Measurements from ENCODE around the gene RFX3. TPM values are rescaled to one million over a fixed set of nuclear protein-coding genes. Genes with fewer than 3 reads are reported as not detected.
"Not testable (repeated sequence)": the region's sequence is repeated elsewhere in the genome, so short reads cannot be mapped to it uniquely, and the experiment has no call there.

The RFX3 gene
- total RNA-seq, 1 donor from 2014 or later: 12.8 TPM

- no peak for DNase-seq
- intact Hi-C loops (cut with micrococcal nuclease): loop anchor here (2.0 kb wide), 1 partner anchor 110 kb away; no protein-coding TSS in a partner anchor
- Mint-ChIP-seq H3K9me3 (no peaks in the 10 kb centered on the region), H3K4me1 (no peaks in the 10 kb centered on the region), H3K36me3 (ENCODE audit: low read depth) (no peaks in the 10 kb centered on the region), H3K27ac (no peak overlapping the region), H3K4me3 (no peak overlapping the region), H3K27me3 (no peaks in the 10 kb centered on the region)
Measured at GRCh38 chr9:3330792-3331420, 194.9 kb downstream of the RFX3 start.

GRCh38 chr9:3329361-3329760, 196.4 kb downstream of the RFX3 start:
- H3K27ac Mint-ChIP-seq: no peak overlapping the region
- H3K9me3 Mint-ChIP-seq: no peaks in the 10 kb centered on the region
- no peaks in the 10 kb centered on the region for H3K27me3 Mint-ChIP-seq
- DNase-seq: no peak
- H3K4me1 Mint-ChIP-seq: no peaks in the 10 kb centered on the region
- no peaks in the 10 kb centered on the region for H3K36me3 Mint-ChIP-seq (ENCODE audit: low read depth)
- intact Hi-C loops (cut with micrococcal nuclease): no loop called here
- H3K4me3 Mint-ChIP-seq: no peak overlapping the region

GRCh38 chr9:3323714-3324113, 202.1 kb downstream of the RFX3 start:
- Mint-ChIP-seq H3K9me3 (no peaks in the 10 kb centered on the region), H3K27ac (no peak overlapping the region), H3K4me3 (no peak overlapping the region), H3K4me1 (peaks cover 3% of the 10 kb centered on the region), H3K36me3 (ENCODE audit: low read depth) (no peaks in the 10 kb centered on the region), H3K27me3 (no peaks in the 10 kb centered on the region)
- DNase-seq: no peak
- intact Hi-C loops (cut with micrococcal nuclease): no loop called here

- no peak overlapping the region for H3K4me3 Mint-ChIP-seq
- peaks cover 3% of the 10 kb centered on the region for H3K36me3 Mint-ChIP-seq (ENCODE audit: low read depth)
- H3K9me3 Mint-ChIP-seq: peaks cover 4% of the 10 kb centered on the region
- peaks cover 3% of the 10 kb centered on the region for H3K4me1 Mint-ChIP-seq
- intact Hi-C loops (cut with micrococcal nuclease): no loop called here
- H3K27me3 Mint-ChIP-seq: no peaks in the 10 kb centered on the region
- no peak overlapping the region for H3K27ac Mint-ChIP-seq
- no peak for DNase-seq
Measured at GRCh38 chr9:3321186-3321585, 204.6 kb downstream of the RFX3 start.

- H3K36me3 Mint-ChIP-seq (ENCODE audit: low read depth); DNase-seq; intact Hi-C loops (cut with micrococcal nuclease); H3K27me3 Mint-ChIP-seq; H3K4me1 Mint-ChIP-seq; H3K27ac Mint-ChIP-seq; H3K9me3 Mint-ChIP-seq; H3K4me3 Mint-ChIP-seq: not testable (repeated sequence)
Measured at GRCh38 chr9:3312595-3312994, 213.2 kb downstream of the RFX3 start.

GRCh38 chr9:3308609-3309008, 217.2 kb downstream of the RFX3 start:
- H3K4me3 Mint-ChIP-seq: no peak overlapping the region
- intact Hi-C loops (cut with micrococcal nuclease): no loop called here

GRCh38 chr9:3304388-3304787, 221.4 kb downstream of the RFX3 start:
- H3K4me1 Mint-ChIP-seq; intact Hi-C loops (cut with micrococcal nuclease); DNase-seq; H3K27ac Mint-ChIP-seq; H3K36me3 Mint-ChIP-seq (ENCODE audit: low read depth); H3K4me3 Mint-ChIP-seq; H3K9me3 Mint-ChIP-seq; H3K27me3 Mint-ChIP-seq: not testable (repeated sequence)

More at GRCh38 chr9:3308609-3309008, 217.2 kb downstream of the RFX3 start:
- H3K27me3 Mint-ChIP-seq: no peaks in the 10 kb centered on the region
- H3K9me3 Mint-ChIP-seq: peaks cover 8% of the 10 kb centered on the region
- no peak for DNase-seq
- H3K36me3 Mint-ChIP-seq (ENCODE audit: low read depth): peaks cover 2% of the 10 kb centered on the region
- H3K27ac Mint-ChIP-seq: no peak overlapping the region
- peaks cover 3% of the 10 kb centered on the region for H3K4me1 Mint-ChIP-seq

- Mint-ChIP-seq H3K27ac (no peak overlapping the region), H3K27me3 (no peaks in the 10 kb centered on the region), H3K9me3 (peaks cover under 1% of the 10 kb centered on the region), H3K4me1 (peaks cover 3% of the 10 kb centered on the region), H3K4me3 (no peak overlapping the region), H3K36me3 (ENCODE audit: low read depth) (peaks cover 2% of the 10 kb centered on the region)
- intact Hi-C loops (cut with micrococcal nuclease): no loop called here
- no peak for DNase-seq
Measured at GRCh38 chr9:3299872-3300271, 225.9 kb downstream of the RFX3 start.

GRCh38 chr9:3296536-3296935, 229.3 kb downstream of the RFX3 start:
- no peaks in the 10 kb centered on the region for H3K27me3 Mint-ChIP-seq
- intact Hi-C loops (cut with micrococcal nuclease): no loop called here
- no peak overlapping the region for H3K27ac Mint-ChIP-seq

GRCh38 chr9:3292311-3292710, 233.5 kb downstream of the RFX3 start:
- Mint-ChIP-seq H3K9me3 (peaks cover 7% of the 10 kb centered on the region), H3K4me3 (no peak overlapping the region), H3K27me3 (no peaks in the 10 kb centered on the region), H3K36me3 (ENCODE audit: low read depth) (peaks cover 13% of the 10 kb centered on the region), H3K27ac (no peak overlapping the region), H3K4me1 (no peaks in the 10 kb centered on the region)
- intact Hi-C loops (cut with micrococcal nuclease): no loop called here
- no peak for DNase-seq

More at GRCh38 chr9:3296536-3296935, 229.3 kb downstream of the RFX3 start:
- H3K9me3 Mint-ChIP-seq: no peaks in the 10 kb centered on the region
- no peak for DNase-seq
- H3K4me3 Mint-ChIP-seq: no peak overlapping the region
- no peaks in the 10 kb centered on the region for H3K36me3 Mint-ChIP-seq (ENCODE audit: low read depth)
- no peaks in the 10 kb centered on the region for H3K4me1 Mint-ChIP-seq

GRCh38 chr9:3290231-3290840, 235.5 kb downstream of the RFX3 start:
- H3K27me3 Mint-ChIP-seq: no peaks in the 10 kb centered on the region
- H3K27ac Mint-ChIP-seq: no peak overlapping the region
- H3K4me3 Mint-ChIP-seq: no peak overlapping the region
- DNase-seq: no peak
- peaks cover 19% of the 10 kb centered on the region for H3K36me3 Mint-ChIP-seq (ENCODE audit: low read depth)
- peaks cover 7% of the 10 kb centered on the region for H3K9me3 Mint-ChIP-seq
- H3K4me1 Mint-ChIP-seq: no peaks in the 10 kb centered on the region
- intact Hi-C loops (cut with micrococcal nuclease): no loop called here

GRCh38 chr9:3288686-3289085, 237.1 kb downstream of the RFX3 start:
- peaks cover 19% of the 10 kb centered on the region for H3K36me3 Mint-ChIP-seq (ENCODE audit: low read depth)
- DNase-seq: no peak
- H3K4me1 Mint-ChIP-seq: no peaks in the 10 kb centered on the region
- no peaks in the 10 kb centered on the region for H3K27me3 Mint-ChIP-seq
- H3K27ac Mint-ChIP-seq: no peak overlapping the region
- no peak overlapping the region for H3K4me3 Mint-ChIP-seq
- intact Hi-C loops (cut with micrococcal nuclease): no loop called here
- H3K9me3 Mint-ChIP-seq: peaks cover 7% of the 10 kb centered on the region

GRCh38 chr9:3285365-3286161, 240.2 kb downstream of the RFX3 start:
- H3K4me3 Mint-ChIP-seq: no peak overlapping the region
- H3K27ac Mint-ChIP-seq: no peak overlapping the region
- H3K36me3 Mint-ChIP-seq (ENCODE audit: low read depth): peaks cover 23% of the 10 kb centered on the region
- DNase-seq: no peak
- no peaks in the 10 kb centered on the region for H3K4me1 Mint-ChIP-seq
- peaks cover 7% of the 10 kb centered on the region for H3K9me3 Mint-ChIP-seq
- no peaks in the 10 kb centered on the region for H3K27me3 Mint-ChIP-seq
- intact Hi-C loops (cut with micrococcal nuclease): no loop called here

- H3K27ac Mint-ChIP-seq: no peak overlapping the region
- H3K4me1 Mint-ChIP-seq: no peaks in the 10 kb centered on the region
- peaks cover 4% of the 10 kb centered on the region for H3K9me3 Mint-ChIP-seq
- H3K4me3 Mint-ChIP-seq: no peak overlapping the region
- intact Hi-C loops (cut with micrococcal nuclease): no loop called here
- peaks cover 13% of the 10 kb centered on the region for H3K36me3 Mint-ChIP-seq (ENCODE audit: low read depth)
- no peaks in the 10 kb centered on the region for H3K27me3 Mint-ChIP-seq
- no peak for DNase-seq
Measured at GRCh38 chr9:3282365-3282764, 243.4 kb downstream of the RFX3 start.

All from activated CD4-positive, alpha-beta T cell treated with anti-CD3 and anti-CD28 coated beads, Interleukin-2, amount 10 ng/mL, durations not matched to agents 24 days and 14 days (primary cell).